GM18511 (cell line): Measurements from ENCODE around the gene LCE1D.

Experiments
- ATAC-seq: cut with Tn5 transposase; IDR thresholded peaks from one replicate; pipeline ENCODE4 v1.9.1; 2021; ENCODE audit warnings: mild to moderate bottlenecking, moderate library complexity; ENCODE audit not compliant: unreplicated experiment

The LCE1D gene, protein sequence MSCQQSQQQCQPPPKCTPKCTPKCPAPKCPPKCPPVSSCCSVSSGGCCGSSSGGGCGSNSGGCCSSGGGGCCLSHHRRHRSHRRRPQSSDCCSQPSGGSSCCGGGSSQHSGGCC

GRCh38 chr1:152796421-152796820, at the start of gene LCE1D:
Gene LCE1D (plus strand): TSS chr1:152796721. CDS start chr1:152797795, 1,074 bp downstream.
- ATAC-seq: no peak

GRCh38 chr1:152747831-152748230, 48.7 kb upstream of the LCE1D start:
- no peak for ATAC-seq

DNA sequence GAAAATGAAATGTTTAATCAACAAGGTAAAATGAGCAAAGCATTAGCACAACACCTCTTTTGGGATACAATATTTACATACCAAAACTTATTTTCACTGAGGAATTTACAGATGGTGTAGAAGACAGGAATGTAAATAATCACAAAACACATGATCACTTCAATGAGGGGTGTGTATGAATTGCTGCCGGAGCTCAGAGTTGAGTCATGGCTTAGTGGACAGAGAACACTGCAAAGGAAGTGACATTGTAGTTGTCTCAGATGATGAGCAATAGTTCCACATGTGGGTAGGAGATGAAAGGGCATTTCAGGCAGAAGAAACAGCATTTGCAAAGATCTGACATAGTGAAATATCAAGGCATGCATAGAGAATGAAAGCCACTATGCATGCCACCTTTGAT, 44.3 kb upstream of the LCE1D start:
- ATAC-seq: no peak

DNA sequence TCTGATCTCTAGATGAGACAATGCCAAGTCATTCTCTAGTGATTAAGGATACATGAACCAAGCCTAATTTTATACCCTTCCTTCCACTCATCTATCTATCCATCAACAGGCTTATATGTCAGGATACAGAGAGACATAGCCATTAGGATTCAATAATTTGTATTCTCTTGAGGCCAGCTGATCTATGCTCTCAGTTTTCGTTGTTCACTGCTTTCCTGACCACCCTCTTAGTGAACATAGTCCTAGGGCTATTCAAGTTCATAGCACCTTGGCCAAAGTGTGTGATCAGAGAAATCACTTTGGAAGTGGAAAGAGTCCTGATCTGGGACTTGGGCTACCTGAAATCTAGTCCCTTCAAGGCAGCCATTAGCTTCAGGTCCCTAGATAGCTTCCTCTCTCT, 42.9 kb upstream of the LCE1D start:
- no peak for ATAC-seq

- ATAC-seq: no peak
Measured at GRCh38 chr1:152756872-152757271, 39.6 kb upstream of the LCE1D start.

- ATAC-seq: no peak
Measured at GRCh38 chr1:152757747-152758146, 38.8 kb upstream of the LCE1D start, which contains the start of gene KPRP. Gene KPRP (plus strand): TSS chr1:152758025. CDS start chr1:152759589, 1,564 bp downstream.

GRCh38 chr1:152758636-152759035, 37.9 kb upstream of the LCE1D start:
- no peak for ATAC-seq

GRCh38 chr1:152759453-152760173, 36.9 kb upstream of the LCE1D start:
- ATAC-seq: no peak

DNA sequence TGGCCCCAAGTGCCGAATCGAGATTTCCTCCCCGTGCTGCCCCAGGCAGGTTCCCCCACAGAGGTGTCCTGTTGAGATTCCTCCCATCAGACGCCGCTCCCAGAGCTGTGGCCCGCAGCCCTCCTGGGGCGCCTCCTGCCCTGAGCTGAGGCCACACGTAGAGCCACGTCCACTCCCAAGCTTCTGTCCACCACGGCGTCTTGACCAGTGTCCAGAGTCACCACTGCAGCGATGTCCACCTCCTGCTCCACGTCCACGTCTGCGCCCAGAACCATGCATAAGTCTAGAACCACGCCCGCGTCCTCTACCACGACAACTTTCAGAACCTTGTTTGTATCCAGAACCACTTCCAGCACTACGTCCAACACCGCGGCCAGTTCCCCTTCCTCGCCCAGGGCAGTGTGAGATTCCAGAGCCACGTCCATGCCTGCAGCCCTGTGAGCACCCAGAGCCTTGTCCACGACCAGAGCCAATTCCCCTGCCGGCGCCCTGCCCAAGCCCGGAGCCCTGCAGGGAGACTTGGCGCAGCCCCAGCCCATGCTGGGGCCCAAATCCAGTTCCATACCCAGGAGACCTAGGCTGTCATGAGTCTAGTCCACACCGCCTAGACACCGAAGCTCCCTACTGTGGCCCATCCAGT, 35.9 kb upstream of the LCE1D start:
- ATAC-seq: no peak

- ATAC-seq: no peak
Measured at GRCh38 chr1:152761609-152762213, 34.8 kb upstream of the LCE1D start.

- no peak for ATAC-seq
Measured at GRCh38 chr1:152768847-152769533, 27.5 kb upstream of the LCE1D start.

- no peak for ATAC-seq
Measured at GRCh38 chr1:152770411-152770810, 26.1 kb upstream of the LCE1D start.

GRCh38 chr1:152774875-152775274, 21.6 kb upstream of the LCE1D start, which contains the start of gene LCE1F:
Gene LCE1F (plus strand): TSS chr1:152775140. CDS start chr1:152776372, 1,232 bp downstream.
- no peak for ATAC-seq

DNA sequence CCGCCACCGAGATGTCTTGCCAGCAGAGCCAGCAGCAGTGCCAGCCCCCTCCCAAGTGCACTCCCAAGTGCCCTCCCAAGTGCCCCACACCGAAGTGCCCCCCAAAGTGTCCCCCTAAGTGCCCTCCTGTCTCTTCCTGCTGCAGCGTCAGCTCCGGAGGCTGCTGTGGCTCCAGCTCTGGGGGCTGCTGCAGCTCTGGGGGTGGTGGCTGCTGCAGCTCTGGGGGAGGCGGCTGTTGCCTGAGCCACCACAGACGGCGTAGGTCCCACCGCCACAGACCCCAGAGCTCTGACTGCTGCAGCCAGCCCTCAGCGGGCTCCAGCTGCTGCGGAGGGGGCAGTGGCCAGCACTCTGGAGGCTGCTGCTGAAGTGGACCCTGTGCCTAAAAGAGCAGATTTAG, 20.2 kb upstream of the LCE1D start:
- no peak for ATAC-seq

DNA sequence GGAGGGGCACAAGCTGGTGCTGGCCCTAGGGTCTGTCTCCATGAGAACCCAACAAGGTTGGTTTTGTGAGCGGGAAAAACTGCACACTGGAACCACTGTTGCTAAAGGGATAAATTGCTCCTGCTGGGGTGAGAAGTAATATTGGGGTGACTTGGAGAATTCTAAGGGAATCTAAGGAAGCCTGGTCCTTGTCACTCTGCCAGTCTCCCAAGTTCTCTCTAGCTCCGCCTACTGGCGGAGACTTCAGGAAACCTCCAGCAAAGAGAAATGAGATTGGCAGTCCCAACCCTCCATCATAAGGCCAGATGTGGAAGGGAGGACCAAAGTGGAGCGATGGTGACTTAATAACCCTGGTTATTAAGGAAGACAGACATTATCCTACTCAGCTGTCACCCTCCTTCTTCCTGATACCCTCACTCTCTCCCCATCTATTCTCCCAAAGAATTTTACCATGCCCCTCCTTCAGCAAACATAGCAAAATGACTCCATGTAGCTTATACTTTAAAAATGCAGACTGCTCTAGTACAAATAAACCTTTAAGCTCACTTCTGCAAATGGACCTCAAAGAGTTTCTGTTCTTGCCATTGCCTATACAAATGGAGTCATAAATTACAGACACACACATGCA, 18.9 kb upstream of the LCE1D start:
- ATAC-seq: no peak

DNA sequence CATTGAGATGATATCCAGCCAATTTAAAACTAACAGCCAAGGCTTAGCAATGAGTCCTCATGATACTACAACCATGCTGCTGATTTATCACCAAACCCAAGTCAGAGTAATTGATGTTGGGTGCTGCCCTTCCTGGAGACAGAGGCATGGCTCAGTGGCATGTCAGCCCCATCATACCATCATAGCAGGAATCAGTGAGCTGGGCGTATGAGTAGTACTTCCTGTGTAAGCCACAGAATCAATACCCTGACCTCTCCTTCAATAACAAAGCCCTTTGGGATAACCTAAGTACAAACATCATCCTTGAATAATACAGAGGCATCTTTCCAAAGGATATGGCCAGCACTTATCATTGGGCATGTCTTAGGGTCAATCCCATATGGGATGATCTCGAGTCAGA, 13.4 kb upstream of the LCE1D start:
- no peak for ATAC-seq

- no peak for ATAC-seq
Measured at GRCh38 chr1:152786077-152786476, 10.4 kb upstream of the LCE1D start, which contains the start of gene LCE1E. Gene LCE1E (plus strand): TSS chr1:152786257. CDS start chr1:152787300, 1,043 bp downstream.

- no peak for ATAC-seq
Measured at GRCh38 chr1:152795686-152796085, 835 bp upstream of the LCE1D start.

- no peak for ATAC-seq
Measured at GRCh38 chr1:152801333-152801732, 4.8 kb downstream of the LCE1D start.

- no peak for ATAC-seq
Measured at GRCh38 chr1:152806576-152806975, 10.1 kb downstream of the LCE1D start, which contains the start of gene LCE1C. Gene LCE1C (minus strand): TSS chr1:152806651. CDS start chr1:152805478, 1,173 bp downstream.
